Inflammatory macrophage (primary cell): ENCODE measurements around the gene ATAD1.
"Not testable (repeated sequence)": the region's sequence is repeated elsewhere in the genome, so short reads cannot be mapped to it uniquely, and the experiment has no call there.

Source experiments
- DNase-seq, 2 donors: peaks; one replicate each; pipeline ENCODE4 v3.0.0-alpha.2; 2020 to 2022

Gene ATAD1

GRCh38 chr10:87846023-87846422 lies 28.0 kb upstream of the ATAD1 start:
- no peak for DNase-seq

- no peak for DNase-seq
Observed at GRCh38 chr10:87845624-87845998, 27.6 kb upstream of the ATAD1 start.

GRCh38 chr10:87844837-87845623 lies 27.0 kb upstream of the ATAD1 start:
- DNase-seq: no peak

GRCh38 chr10:87843714-87844113 lies 25.7 kb upstream of the ATAD1 start:
- DNase-seq: no peak

GRCh38 chr10:87842776-87843497 lies 24.9 kb upstream of the ATAD1 start:
- DNase-seq: no peak

GRCh38 chr10:87842220-87842641 lies 24.2 kb upstream of the ATAD1 start:
- no peak for DNase-seq

- DNase-seq: no peak
Observed at GRCh38 chr10:87841186-87841585, 23.2 kb upstream of the ATAD1 start.

GRCh38 chr10:87838650-87839049 lies 20.6 kb upstream of the ATAD1 start:
- DNase-seq: no peak

- peak in 1 of 2 donors; percentile 32 for DNase-seq
Observed at GRCh38 chr10:87837445-87837844, 19.4 kb upstream of the ATAD1 start.

- no peak for DNase-seq
Observed at GRCh38 chr10:87836098-87836497, 18.1 kb upstream of the ATAD1 start.

- DNase-seq: no peak
Observed at GRCh38 chr10:87829986-87830729, 12.1 kb upstream of the ATAD1 start.

GRCh38 chr10:87829051-87829450 lies 11.0 kb upstream of the ATAD1 start:
- not testable (repeated sequence) for DNase-seq

GRCh38 chr10:87827681-87828080 lies 9.7 kb upstream of the ATAD1 start:
- no peak for DNase-seq

- DNase-seq: no peak
Observed at GRCh38 chr10:87826653-87827052, 8.6 kb upstream of the ATAD1 start.

GRCh38 chr10:87819289-87819585 lies 1.2 kb upstream of the ATAD1 start:
- no peak for DNase-seq

GRCh38 chr10:87818505-87819288 lies 671 bp upstream of the ATAD1 start:
- peak; percentile 18 to 27 for DNase-seq

GRCh38 chr10:87816898-87817608 lies 973 bp downstream of the ATAD1 start:
- no peak for DNase-seq

GRCh38 chr10:87816163-87816897 lies 1.7 kb downstream of the ATAD1 start:
- DNase-seq: peak in 1 of 2 donors; percentile 20

- DNase-seq: no peak
Observed at GRCh38 chr10:87804939-87805569, 13.0 kb downstream of the ATAD1 start.

- no peak for DNase-seq
Observed at GRCh38 chr10:87803831-87804230, 14.2 kb downstream of the ATAD1 start.

GRCh38 chr10:87803328-87803727 lies 14.7 kb downstream of the ATAD1 start:
- DNase-seq: no peak
